Activated CD8-positive, alpha-beta memory T cell treated with anti-CD3 and anti-CD28 coated beads, Interleukin-2, amount 50 U/mL, for 24 hours (primary cell): ENCODE data around the gene COL6A1.

Experiments used
- DNase-seq: peaks from one replicate; pipeline ENCODE4 v3.0.0-alpha.2; 2020; ENCODE audit errors: extremely low read depth

COL6A1 gene

DNA sequence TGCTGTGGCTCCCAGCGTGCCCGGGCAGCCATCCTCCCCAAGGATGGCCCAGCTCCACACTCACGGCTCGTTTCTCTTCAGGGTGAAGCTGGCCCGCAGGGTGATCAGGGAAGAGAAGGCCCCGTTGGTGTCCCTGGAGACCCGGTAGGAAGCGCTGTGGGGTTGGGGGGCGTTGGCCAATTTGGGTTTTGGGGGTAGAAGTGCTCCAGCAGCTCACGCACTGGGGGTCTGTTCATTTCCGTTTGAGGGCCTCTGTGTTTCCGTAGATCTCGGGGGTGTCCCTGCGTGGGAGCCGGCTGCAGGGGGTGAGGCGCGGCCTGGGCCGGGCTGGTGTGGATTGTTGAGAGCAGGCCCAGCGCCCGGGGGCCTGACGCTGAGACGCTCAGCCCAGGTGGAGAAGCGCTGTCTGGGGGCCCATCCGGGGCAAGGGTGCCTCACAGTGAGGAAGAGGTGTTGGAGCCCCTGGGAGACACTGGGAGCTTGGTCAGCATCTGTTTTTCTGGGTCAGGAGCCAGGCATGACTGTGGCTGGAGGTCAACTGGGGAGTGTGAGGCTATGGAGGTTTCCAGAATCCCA, 12.6 kb downstream of the COL6A1 start:
- no peak for DNase-seq

DNA sequence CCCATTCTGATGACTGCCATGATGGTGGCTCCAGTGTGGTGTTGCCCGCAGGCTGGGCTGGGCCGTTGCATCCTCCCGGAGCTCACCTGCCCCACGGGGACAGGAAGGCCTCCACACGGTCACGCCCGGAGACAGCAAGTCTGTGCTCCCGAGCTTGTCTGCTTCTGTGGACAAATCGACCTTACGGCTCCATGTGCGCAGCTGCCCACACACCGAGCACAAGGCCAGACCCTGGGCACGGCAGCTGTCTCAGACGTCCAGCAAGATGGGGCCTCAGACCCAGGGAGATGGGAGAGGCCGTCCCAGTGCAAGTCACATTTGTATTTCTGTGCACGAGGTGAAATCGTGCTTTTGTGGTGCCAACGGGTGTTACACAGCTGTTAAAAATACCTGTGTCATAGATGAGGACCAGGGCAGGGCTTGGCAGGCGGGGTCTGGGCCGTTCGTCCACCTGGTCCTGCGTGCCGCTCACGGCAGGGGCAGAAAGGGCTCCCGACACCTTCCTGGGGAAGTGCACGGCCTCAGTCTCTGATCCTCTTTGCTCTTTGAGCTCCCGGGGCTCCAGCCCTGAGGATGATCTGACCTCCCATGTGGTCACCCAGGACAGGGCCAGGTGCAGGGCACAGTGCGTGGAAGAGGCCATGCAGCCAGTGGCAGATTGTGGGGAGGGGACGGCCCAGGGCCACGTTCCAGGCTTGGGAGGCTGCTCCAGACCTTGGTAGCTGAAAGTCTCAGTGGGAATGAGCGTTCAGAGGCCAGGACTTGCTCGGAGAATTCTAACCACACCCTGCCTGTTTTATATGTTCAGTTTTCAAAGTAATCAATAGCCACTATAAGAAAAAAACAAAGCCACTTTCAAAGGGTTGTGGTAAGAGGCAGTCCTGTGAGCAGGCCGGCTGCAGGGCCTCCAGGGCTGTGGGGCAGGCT, 13.5 kb downstream of the COL6A1 start:
- no peak for DNase-seq

DNA sequence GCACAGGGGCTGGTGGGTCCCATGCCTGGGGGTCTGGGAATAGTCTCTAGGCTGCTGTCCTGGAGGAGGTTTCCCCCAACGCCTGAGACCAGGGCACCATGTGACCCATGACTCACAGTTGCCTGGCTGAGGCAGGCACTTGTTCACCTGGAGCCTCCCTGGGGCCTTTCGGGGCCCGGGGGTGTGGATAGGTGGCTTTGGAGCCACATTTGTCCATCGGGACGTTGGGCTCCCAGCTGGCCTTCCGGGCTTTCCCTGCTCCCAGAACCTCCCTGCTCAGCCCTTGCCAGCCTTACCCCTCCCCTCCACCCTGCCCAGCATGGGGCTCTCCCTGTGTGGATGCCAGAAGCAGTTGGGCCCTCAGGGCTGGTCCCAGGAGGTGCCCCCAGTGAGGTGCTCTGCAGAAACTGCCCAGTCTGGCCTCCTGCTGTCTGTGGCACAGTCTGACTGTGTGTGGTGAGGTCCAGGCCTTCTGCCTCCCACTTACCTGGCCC, 14.2 kb downstream of the COL6A1 start:
- no peak for DNase-seq

DNA sequence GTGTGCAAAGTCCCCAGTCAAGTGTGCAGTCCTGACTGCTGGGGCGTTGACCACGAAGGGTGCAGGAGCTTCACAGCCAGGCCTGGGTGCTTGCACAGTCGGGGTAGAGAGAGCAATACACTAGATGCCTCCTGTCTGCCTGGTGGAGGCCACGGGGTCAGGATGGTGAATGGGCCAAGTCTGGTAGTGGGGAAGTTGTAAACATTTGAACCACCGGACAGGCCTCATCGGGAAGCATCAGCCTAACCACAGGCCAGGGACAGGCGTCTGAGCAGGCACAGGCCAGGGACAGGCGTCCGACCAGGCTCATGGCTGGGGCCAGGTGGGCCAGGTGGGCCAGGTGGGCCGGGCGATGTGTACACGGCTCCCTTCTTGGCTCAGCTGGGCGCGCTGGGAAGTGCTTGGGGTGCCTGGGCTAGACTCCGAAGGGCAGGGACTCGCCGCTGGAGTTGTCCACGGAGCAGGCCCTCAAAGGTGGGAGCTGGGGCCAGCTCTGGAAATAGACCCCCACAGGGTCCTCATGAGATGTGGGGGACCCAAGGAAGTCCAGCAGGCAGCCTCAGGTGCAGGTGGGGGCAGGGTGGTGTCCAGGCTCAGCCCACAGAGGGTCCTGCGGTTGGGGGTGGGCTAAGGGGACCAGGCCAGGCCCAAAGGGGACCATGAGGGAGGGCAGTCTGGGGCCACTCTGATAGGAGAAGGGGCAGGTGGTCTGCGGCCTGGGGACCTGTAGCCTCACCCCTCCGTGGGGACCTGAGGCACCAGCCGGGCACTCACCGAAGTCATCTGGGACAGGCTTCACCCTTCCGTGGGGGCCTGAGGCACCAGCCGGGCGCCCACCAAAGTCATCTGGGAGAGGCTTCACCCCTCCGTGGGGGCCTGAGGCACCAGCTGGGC, 15.0 kb downstream of the COL6A1 start:
- DNase-seq = no peak

DNA sequence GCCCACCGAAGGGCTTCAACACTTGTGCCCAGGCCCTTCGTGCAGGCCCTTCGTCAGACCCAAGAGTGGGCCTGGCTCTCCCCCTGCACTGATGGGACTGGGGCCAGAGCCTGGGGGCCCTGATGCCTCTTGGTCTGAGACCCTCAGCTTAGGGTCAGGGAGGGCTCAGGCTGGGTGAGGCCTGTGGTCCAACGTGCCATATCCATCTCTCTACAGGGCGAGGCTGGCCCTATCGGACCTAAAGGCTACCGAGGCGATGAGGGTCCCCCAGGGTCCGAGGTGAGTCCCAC, 15.6 kb downstream of the COL6A1 start:
- no peak for DNase-seq

DNA sequence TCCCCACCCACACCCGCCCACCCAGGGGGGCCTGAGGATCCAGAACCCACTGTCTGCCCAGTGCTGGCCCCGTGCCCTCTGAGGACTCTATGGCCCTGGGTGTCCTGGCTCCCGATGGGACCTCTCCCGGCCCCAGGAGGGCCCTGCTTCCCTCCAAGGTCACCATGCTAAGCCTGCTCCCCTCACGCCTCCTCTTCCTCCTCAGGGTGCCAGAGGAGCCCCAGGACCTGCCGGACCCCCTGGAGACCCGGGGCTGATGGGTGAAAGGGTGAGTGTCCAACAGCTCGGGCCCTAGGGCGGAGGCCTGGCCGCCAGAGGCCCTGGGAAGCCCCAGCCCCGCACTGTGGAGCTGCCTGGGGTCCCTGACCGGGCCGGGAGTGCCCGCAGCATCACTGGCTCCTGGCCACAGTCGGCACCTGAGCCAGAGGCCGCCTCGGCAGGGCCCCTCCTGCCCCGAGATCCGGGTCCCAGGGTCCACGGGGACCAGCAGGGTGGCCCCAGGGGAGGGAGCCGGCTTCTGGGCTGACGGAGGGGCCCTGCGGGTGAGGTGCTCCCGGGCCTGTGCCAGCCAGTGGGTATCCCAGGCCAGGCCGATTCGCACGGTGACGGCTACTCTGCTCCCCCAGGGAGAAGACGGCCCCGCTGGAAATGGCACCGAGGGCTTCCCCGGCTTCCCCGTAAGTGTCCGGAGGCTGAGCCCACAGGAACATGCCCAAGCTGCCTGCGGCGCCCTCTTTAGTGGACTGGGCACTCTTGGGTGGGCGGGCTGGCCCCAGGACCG, 16.1 kb downstream of the COL6A1 start:
- DNase-seq = no peak

DNA sequence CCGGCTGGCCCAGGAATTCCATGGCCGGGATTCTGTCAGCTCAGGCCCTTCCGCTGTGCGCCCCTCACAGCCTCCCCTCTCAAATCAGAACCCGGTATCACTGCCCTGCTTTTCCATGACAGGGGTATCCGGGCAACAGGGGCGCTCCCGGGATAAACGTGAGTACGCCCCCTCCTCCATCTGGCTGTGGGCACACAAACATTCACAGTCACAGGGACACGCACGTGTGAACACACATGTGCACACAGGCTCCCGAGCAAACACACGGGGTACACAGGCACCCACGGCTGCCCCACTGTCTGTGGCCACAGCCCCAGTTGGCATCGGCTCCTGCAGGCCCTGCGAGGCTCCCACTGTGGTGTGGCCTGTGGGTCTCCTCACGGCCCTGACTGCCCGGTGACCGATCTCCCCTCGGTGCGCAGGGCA, 16.7 kb downstream of the COL6A1 start:
- DNase-seq = no peak

DNA sequence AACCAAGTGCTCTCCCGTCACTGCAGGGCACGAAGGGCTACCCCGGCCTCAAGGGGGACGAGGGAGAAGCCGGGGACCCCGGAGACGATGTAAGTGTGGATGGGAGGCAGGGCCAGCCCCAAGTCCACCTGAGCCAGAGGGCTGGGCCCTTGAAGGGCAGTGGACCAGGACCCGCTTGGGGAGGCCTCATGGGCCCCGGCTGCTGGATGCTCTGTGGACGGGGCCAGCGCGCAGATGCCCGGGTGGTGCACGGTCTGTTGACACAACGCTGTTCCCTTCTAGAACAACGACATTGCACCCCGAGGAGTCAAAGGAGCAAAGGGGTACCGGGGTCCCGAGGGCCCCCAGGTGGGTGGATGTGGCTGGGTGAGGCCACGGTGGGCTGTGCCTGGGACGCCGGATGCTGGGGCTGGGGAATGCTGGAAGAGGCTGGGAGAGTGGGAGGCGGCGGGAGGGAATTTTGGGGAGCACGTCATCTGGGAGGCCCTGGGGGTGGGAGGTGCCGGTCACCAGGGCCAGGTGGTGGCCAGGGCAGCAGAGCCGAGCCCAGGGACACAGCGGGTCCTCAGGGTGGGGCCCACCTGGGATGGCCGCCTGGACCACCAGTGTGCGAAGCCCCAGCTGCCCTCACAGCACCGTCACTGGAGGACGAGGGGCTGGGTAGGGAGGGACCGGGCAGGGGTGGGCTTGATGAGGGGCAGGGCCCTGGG, 17.5 kb downstream of the COL6A1 start:
- no peak for DNase-seq

DNA sequence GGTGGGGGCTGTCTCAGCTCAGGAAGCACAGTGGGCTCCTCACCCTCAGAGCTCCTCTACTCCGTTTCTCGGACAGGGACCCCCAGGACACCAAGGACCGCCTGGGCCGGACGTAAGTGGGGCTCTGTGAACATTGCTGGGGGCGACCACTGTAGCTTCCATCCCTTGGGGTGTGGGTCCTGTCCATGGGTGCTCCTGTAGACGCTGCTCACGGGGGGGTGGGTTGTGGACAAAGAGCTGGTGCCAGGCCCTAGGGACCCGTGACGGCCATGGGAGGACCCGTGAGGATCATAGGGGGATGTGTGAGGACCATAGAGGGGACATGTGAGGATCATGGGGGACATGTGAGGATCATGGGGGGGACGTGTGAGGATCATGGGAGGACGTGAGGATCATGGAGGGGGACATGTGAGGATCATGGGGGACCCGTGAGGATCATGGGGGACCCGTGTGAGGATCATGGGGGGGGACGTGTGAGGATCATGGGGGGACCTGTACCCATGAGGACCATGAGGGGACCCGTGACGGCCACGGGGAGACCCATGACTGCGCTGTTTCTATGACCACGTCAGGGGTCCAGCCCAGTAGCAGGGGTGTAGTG, 18.1 kb downstream of the COL6A1 start:
- DNase-seq = no peak

DNA sequence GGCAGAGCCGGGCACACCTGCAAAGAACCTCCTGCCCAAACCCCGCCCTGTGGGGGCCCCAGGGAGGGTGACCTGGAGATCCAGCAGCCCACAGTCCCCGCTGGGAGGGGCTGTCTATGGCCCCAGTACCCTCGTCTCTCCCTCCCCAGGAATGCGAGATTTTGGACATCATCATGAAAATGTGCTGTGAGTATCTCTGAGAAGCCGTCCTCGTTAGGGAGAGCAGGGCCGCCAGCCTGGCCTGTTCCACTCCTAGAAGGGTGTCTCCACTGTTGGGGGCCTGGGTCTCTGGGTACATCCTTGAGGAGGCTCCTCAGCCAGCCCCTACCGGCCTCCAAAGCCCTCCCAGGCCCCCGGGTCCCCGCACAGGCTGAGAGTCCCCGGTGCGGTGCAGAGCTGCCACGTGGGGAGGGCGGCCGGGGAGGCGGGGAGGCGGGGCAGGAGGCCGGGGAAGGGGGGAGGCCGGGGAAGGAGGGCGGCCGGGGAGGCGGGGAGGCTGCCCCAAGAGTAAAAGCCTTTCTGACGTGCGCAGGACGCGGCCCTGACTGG, 18.7 kb downstream of the COL6A1 start:
- DNase-seq = no peak

DNA sequence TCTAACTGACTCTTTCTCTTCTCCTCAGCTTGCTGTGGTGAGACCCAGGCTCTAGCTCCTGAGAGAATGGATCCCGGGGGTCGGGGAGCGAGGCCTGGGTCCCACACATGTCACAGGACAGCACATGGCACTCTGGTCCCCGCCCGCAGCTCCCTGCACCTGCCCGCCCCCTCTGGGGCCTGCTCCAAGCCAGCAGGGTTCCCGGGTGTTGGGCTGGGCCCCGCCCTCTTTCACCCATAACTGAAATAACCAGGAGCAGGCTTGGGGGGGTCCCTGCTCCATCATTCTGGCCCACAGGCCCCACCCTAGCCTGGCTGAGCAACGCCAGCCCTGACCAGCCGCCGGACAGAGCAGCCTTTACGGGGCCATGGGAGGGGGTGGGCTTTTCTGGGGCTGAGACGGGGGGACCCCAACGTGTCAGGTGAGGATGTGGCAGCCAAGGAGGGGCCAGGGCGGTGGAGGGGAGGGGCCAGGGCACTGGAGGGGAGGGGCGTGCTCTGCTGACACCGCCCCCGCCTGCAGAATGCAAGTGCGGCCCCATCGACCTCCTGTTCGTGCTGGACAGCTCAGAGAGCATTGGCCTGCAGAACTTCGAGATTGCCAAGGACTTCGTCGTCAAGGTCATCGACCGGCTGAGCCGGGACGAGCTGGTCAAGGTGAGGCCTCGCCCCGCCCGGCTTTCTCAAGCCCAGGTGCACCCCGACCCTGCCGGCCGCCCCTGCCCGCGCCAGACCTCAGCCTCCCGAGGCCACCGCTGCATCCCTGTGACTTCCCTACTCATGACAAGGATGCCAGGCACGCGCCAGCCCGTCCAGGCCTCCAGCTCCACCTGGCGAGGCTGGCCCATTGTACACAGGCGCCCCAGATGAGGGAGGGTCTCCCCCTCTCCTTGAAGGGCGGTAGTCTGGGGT, 19.4 kb downstream of the COL6A1 start:
- no peak for DNase-seq

DNA sequence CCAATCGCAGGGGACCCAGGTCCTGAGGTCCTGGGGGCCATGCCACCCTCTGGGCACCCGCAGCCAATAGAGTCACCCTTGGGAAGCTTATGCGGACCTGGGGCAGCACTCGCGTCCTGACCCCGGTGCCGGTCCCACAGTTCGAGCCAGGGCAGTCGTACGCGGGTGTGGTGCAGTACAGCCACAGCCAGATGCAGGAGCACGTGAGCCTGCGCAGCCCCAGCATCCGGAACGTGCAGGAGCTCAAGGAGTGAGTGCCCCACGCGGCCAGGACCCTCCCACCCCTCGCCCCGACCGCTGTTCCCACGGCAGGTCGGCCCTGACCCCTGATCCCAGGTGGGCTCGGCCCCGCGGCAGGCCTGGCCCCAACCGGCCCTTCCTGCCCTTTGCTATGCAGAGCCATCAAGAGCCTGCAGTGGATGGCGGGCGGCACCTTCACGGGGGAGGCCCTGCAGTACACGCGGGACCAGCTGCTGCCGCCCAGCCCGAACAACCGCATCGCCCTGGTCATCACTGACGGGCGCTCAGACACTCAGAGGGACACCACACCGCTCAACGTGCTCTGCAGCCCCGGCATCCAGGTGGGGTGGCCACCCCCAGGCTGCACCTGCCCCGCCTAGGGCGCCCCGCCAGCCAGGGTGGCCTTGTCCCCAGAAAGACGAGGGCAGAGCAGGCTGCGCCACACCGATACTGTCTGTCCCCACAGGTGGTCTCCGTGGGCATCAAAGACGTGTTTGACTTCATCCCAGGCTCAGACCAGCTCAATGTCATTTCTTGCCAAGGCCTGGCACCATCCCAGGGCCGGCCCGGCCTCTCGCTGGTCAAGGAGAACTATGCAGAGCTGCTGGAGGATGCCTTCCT, 20.5 kb downstream of the COL6A1 start:
- no peak for DNase-seq

DNA sequence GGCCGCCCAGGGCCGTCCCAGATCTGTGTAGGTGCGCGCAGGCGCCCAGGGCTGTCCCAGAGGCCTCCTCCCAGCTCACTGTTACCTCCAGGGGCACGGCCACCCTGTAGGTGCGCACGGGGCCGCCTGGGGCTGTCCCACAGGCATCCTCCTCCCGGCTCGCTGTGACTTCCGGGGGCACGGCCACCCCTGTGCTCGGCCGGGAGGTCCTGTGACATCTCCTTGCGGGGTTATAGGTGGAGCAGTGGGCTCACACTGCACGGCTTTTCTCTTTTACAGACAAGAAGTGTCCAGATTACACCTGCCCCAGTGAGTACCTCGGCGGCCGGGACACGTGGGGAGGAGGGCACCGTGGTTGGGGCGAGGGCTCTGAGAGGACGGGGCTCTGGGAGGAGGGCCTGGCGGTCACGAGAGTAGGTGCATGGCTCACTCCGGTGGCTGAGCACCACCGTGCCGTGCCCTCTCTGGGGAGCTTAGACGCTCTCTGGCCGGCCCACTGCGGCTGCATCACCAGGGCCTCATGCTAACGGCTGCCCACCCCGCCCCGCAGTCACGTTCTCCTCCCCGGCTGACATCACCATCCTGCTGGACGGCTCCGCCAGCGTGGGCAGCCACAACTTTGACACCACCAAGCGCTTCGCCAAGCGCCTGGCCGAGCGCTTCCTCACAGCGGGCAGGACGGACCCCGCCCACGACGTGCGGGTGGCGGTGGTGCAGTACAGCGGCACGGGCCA, 21.4 kb downstream of the COL6A1 start:
- DNase-seq = no peak

DNA sequence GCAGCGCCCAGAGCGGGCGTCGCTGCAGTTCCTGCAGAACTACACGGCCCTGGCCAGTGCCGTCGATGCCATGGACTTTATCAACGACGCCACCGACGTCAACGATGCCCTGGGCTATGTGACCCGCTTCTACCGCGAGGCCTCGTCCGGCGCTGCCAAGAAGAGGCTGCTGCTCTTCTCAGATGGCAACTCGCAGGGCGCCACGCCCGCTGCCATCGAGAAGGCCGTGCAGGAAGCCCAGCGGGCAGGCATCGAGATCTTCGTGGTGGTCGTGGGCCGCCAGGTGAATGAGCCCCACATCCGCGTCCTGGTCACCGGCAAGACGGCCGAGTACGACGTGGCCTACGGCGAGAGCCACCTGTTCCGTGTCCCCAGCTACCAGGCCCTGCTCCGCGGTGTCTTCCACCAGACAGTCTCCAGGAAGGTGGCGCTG, 22.0 kb downstream of the COL6A1 start:
- DNase-seq = no peak

DNA sequence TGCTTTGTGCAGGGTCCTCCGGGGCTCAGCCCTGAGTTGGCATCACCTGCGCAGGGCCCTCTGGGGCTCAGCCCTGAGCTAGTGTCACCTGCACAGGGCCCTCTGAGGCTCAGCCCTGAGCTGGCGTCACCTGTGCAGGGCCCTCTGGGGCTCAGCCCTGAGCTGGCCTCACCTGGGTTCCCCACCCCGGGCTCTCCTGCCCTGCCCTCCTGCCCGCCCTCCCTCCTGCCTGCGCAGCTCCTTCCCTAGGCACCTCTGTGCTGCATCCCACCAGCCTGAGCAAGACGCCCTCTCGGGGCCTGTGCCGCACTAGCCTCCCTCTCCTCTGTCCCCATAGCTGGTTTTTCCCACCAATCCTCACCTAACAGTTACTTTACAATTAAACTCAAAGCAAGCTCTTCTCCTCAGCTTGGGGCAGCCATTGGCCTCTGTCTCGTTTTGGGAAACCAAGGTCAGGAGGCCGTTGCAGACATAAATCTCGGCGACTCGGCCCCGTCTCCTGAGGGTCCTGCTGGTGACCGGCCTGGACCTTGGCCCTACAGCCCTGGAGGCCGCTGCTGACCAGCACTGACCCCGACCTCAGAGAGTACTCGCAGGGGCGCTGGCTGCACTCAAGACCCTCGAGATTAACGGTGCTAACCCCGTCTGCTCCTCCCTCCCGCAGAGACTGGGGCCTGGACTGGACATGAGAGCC, 22.7 kb downstream of the COL6A1 start:
- no peak for DNase-seq

DNA sequence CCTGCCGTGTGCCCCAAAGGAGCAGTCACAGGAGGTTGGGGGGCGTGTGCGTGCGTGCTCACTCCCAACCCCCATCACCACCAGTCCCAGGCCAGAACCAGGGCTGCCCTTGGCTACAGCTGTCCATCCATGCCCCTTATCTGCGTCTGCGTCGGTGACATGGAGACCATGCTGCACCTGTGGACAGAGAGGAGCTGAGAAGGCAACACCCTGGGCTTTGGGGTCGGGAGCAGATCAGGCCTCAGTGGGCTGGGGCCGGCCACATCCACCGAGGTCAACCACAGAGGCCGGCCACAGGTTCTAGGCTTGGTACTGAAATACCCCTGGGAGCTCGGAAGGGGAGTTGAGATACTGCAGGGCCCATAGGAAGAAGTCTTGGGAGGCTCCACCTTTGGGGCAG, 23.5 kb downstream of the COL6A1 start:
- no peak for DNase-seq

DNA sequence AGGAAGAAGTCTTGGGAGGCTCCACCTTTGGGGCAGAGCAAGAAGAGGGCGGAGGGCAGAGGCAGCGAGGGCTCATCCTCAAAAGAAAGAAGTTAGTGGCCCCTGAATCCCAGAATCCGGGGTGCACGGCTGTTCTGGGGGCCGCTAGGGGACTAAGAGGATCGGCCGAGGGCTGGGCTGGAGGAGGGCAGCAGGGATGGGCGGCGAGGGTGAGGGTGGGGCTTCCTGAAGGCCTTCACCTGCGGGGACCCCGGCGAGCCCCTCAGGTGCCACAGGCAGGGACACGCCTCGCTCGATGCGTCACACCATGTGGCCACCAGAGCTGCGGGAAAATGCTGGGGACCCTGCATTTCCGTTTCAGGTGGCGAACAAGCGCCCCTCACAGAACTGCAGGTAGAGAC, 23.9 kb downstream of the COL6A1 start:
- no peak for DNase-seq
